Activated T-cell treated with anti-CD3 and anti-CD28 coated beads for 48 hours (primary cell): ENCODE results near the gene TMEM235.
"Not testable (repeated sequence)": the region's sequence is repeated elsewhere in the genome, so short reads cannot be mapped to it uniquely, and the experiment has no call there.

Experiments
- DNase-seq: peaks from one replicate; pipeline ENCODE4 v3.0.0-alpha.2; 2020; ENCODE audit warnings: low read depth

The TMEM235 gene

GRCh38 chr17:78219396-78220150 is 11.9 kb upstream of the TMEM235 start:
- no peak for DNase-seq

- no peak for DNase-seq
Observed at GRCh38 chr17:78223061-78223460, 8.4 kb upstream of the TMEM235 start.

- no peak for DNase-seq
Observed at GRCh38 chr17:78223765-78224164, 7.7 kb upstream of the TMEM235 start.

- DNase-seq: no peak
Observed at GRCh38 chr17:78224231-78225087, 7.0 kb upstream of the TMEM235 start.

GRCh38 chr17:78225088-78225865 is 6.2 kb upstream of the TMEM235 start:
- no peak for DNase-seq

GRCh38 chr17:78226055-78226758 is 5.2 kb upstream of the TMEM235 start:
- no peak for DNase-seq

- DNase-seq: no peak
Observed at GRCh38 chr17:78226759-78227454, 4.5 kb upstream of the TMEM235 start.

- DNase-seq: no peak
Observed at GRCh38 chr17:78227455-78227916, 3.9 kb upstream of the TMEM235 start.

GRCh38 chr17:78228176-78228575 is 3.3 kb upstream of the TMEM235 start:
- DNase-seq: no peak

GRCh38 chr17:78230252-78230962 is 1.0 kb upstream of the TMEM235 start:
- no peak for DNase-seq

GRCh38 chr17:78231991-78232858 is 794 bp downstream of the TMEM235 start:
- DNase-seq: no peak

- no peak for DNase-seq
Observed at GRCh38 chr17:78232859-78233173, 1.4 kb downstream of the TMEM235 start.

- no peak for DNase-seq
Observed at GRCh38 chr17:78233678-78234077, 2.2 kb downstream of the TMEM235 start.

- no peak for DNase-seq
Observed at GRCh38 chr17:78234261-78234865, 2.9 kb downstream of the TMEM235 start.

GRCh38 chr17:78235022-78235421 is 3.6 kb downstream of the TMEM235 start:
- not testable (repeated sequence) for DNase-seq

GRCh38 chr17:78235885-78236284 is 4.5 kb downstream of the TMEM235 start:
- DNase-seq: no peak

GRCh38 chr17:78236362-78237127 is 5.1 kb downstream of the TMEM235 start:
- DNase-seq: no peak

GRCh38 chr17:78237401-78238012 is 6.1 kb downstream of the TMEM235 start:
- no peak for DNase-seq
